HG03558 (cell line): ENCODE measurements around the gene FAM3A.

Source experiments
- ATAC-seq: cut with Tn5 transposase; IDR thresholded peaks from one replicate; pipeline ENCODE4 v1.9.1; 2021; ENCODE audit warnings: moderate number of reproducible peaks; ENCODE audit not compliant: unreplicated experiment; ENCODE audit errors: extremely low read depth

FAM3A gene

DNA sequence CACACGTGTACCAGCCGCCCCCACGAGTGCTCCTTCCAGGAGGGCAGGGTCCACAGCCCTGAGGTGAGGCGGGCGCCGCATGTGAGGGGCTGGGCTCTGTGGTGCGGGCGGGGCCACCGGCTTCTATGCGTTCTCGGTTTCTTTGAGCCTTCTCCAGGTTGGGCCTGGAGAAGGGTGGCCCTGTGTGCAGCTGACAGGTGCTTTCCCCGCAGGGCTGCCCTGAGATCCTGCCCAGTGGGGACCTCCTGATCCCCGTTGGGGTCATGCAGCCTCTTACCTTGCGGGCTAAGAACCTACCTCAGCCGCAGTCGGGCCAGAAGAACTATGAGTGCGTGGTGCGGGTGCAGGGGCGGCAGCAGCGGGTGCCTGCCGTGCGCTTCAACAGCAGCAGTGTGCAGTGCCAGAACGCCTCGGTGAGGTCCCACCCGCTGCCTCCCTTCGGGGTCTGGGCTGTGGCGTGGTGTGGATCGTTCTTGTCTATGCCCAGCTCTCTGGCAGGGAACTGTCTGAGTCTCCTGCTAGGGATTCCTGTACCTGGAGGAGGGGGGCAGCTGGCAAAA, 51.1 kb downstream of the FAM3A start:
- ATAC-seq = no peak

DNA sequence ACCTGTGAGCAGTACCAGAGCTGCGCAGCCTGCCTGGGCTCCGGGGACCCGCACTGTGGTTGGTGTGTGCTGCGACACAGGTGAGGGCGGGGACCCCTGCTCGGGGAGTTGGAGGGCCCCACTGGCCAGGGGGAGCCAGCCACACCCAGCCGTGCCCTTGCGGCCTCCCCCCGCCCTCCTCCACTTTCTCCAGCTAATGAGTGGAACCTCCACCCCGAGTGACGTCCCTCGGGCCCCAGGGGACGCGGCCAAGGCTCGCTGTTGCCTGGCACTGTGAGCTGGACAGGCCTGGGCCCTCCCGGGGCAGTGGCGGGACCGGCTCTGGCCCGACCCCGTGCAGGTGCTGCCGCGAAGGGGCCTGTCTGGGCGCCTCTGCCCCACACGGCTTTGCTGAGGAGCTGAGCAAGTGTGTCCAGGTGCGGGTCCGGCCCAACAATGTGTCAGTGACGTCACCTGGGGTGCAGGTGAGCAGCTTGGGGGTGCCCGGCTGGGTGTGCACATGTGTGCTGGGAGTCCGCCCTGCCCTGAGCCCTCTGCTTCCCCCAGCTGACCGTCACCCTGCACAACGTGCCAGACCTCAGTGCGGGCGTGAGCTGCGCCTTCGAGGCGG, 52.3 kb downstream of the FAM3A start:
- ATAC-seq = no peak

DNA sequence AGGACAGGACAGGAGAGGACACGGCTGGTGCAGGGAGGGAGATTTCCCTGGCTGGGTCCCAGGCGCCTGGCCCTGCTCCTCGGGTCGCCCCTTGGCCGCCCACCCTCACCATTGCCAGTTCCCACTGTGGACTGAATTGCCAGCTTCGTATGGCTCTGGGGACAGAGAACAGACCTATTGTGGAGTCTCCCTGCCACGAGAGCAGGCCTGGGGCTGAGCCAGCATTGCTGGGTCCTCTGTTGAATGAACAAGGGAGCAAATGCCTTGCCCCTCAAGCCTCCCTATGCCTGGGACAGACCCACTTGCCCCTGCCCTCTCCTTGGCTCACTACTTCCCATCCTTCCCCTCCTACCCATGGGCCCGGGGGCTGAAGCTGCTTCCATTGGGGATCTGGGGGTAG, 53.6 kb downstream of the FAM3A start:
- no peak for ATAC-seq

DNA sequence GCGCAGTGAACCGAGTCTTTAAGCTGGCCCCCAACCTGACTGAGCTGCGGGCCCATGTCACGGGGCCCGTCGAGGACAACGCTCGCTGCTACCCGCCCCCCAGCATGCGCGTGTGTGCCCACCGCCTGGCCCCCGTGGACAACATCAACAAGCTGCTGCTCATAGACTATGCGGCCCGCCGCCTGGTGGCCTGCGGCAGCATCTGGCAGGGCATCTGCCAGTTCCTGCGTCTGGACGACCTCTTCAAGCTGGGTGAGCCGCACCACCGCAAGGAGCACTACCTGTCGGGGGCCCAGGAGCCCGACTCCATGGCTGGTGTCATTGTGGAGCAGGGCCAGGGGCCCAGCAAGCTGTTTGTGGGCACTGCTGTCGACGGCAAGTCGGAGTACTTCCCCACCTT, 55.7 kb downstream of the FAM3A start:
- no peak for ATAC-seq

DNA sequence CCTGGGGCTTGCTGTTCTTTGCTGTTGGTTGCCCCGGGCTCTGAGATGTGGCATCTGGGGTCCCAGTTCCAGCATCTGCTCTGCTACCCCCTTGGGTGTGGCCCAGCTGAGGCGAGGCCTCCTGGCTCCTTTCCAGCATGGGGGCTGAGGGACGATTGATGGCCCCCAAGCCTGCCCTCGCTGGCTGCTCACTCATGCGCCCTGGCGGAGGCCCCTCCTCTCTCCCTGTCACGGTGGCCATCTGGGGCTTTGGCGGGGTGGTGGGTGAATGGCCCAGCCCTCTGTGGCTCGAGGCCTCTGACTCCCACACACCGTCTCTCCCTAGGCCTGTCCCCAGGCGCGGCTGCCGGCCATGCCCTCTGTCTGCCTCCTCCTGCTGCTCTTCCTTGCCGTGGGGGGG, 56.2 kb downstream of the FAM3A start:
- ATAC-seq = no peak

DNA sequence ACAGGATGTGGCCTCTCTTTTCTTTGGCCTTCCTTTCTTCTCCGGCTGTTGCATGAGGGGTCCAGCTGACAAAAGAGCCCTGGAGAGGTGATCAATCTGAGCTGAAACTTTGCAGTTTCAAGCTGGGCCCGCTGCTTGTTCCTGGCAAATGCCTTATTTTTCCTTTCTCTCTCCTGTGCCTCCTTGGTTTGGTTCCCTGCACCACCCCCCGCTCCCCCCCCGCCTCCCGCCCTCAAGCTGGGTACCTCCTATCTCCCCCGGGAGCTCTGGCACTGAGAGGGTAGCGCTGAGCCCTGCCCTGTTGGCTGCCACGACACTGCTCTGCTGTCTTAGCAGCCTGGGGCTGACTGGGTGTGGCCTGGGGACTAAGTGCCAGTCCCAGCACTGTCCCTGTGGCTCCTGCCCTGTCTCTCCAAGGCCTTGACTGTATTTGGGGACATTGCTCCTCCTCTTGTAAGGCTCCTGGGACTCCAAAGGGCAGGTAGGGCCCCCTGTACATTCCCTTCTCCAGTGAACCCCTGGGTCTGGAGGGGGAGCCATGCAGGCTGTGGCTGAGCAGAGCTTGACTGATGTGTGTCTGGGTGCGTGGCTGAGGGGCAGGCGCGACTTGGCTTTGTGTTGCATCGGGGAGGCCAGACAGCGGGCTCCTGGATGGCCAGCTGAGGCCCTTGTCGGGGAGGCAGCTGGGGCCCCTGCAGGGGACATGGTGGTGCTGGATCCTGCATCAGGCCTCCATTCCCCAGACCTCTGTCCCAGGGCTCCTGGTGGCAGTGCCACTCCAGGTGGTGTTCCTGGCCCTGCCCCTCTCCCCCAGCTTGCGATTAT, 56.9 kb downstream of the FAM3A start:
- no peak for ATAC-seq

DNA sequence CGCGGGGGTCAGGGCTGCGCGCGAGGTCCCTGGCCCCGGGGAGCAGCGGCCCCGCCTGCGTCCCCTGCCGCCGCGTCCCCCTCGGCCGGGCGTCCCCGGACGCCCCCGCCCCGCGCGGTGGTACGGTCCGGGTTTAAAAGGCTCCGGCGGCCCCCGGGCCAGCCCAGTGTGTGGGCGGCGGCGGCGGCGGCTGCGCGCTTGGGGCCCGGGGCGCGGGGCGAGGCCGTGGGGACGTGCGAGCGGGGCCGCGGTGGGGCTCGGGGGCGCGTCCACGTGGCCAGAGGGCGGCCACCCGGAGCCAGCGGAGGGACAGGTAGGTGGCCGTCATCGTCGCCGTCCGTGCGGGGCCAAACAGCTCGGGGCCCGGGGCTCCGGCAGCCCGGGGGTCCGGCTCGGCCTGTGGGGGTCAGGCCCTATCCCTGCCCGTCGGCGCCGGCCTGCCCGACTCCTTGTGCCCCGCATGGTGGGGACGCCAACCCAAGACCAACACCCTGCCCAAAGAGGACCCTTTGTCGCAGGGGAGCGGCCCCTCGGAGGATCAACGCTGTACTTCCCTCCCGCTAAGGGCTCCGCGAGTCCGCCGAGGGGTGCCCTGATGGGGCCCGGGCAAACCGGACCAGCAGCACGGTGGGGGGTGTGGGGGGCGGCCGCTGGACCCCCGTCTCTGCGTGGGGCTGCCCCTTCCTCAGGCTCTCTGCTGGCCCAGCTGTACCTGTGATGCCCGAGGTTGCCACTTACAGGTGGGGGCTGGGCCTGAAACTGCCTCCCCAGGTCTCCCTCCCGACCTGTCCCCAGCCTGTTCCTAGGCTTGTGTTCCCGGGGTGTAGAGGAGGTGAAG, 57.7 kb downstream of the FAM3A start, which contains the start of gene PLXNA3:
Gene PLXNA3, plus strand, starts transcription at position 166 of the 838 bp plus-strand sequence. CDS start 1,903 bp downstream, outside the sequence.
- ATAC-seq = no peak

DNA sequence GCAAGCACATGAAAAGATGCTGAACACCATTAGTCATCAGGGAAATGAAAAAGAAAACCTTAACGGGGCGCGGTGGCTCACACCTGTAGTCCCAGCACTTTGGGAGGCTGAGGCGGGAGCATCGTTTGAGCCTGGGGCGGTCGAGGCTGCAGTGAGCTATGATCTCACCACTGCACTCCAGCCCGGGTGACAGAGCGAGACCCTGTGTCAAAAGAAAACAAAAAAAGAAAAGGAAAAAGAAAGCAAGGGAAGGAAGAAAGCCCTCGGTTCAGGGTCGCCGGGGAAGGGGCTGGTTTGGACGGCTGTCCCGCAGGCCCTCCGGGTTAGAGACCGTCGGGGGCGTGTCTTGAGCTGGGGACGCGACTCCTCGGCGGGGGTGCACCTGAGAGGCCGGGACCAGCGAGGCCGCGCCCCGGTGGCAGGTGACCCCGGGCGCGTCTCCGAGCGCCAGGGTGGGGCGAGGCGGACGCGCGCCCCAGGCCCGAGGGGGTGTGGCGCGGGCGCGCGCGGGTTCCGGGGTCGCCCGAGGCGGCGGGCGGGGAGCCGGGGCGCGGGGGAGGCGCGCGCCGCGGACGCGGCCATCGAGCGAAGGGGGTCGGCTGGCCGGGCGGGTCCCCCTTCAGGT, 58.4 kb downstream of the FAM3A start:
- no peak for ATAC-seq
